Esophagus muscularis mucosa (tissue), 4 donors: Measurements from ENCODE around the gene SHISA3. TPM values are rescaled to one million over a fixed set of nuclear protein-coding genes. Genes with fewer than 3 reads are reported as not detected.

Experiments
- DNase-seq: peaks from one replicate; pipeline ENCODE4 v3.0.0-alpha.2; 2017; ENCODE audit errors: extremely low spot score
- H3K27ac ChIP-seq, 4 donors: fragments of 200-600 bp; sonication (generic); replicated peaks in 1 of 4; 1 replicate in 3 of 4; 2 replicates in 1 of 4; pipeline ENCODE4 v1.5.1; 2016 to 2019; ENCODE audit warnings: mild to moderate bottlenecking in 1 of 4
- H3K27me3 ChIP-seq, 4 donors: fragments of 200-600 bp; sonication (generic); one replicate each; pipeline versions ENCODE4 v1.5.1 to v1.6.0; 2016 to 2019
- H3K36me3 ChIP-seq, 4 donors: fragments of 200-600 bp; sonication (generic); one replicate each; pipeline ENCODE4 v1.5.1; 2016 to 2019
- H3K4me1 ChIP-seq, 4 donors: fragments of 200-600 bp; sonication (generic); one replicate each; pipeline ENCODE4 v1.5.1; 2016 to 2019
- H3K4me3 ChIP-seq, 4 donors: fragments of 200-600 bp; sonication (generic); 1 replicate in 2 of 4; 2 replicates in 2 of 4; pipeline ENCODE4 v1.5.1; 2016 to 2019; ENCODE audit warnings: mild to moderate bottlenecking in 4 of 4, moderate library complexity in 1 of 4
- H3K9me3 ChIP-seq, 4 donors: fragments of 200-600 bp; sonication (generic); 1 replicate in 3 of 4; 2 replicates in 1 of 4; pipeline ENCODE4 v1.5.1; 2016 to 2019
- CTCF ChIP-seq, 3 experiments: fragments of 200-600 bp in 2 of 3; fragments of 450-650 bp in 1 of 3; sonication (generic) in 2 of 3; IDR thresholded peaks; one replicate each; pipeline ENCODE4 v1.5.1; 2017 to 2019; ENCODE audit warnings: antibody characterized with exemption in 3 of 3, mild to moderate bottlenecking in 2 of 3, moderate library complexity in 1 of 3
- EP300 ChIP-seq: sonication (generic); formaldehyde crosslinking; IDR thresholded peaks from one replicate; pipeline ENCODE4 v1.6.1; 2017; ENCODE audit warnings: antibody characterized with exemption
- POLR2A ChIP-seq: fragments of 450-650 bp; IDR thresholded peaks from one replicate; pipeline ENCODE4 v1.6.1; 2017; ENCODE audit warnings: antibody characterized with exemption, moderate library complexity, mild to moderate bottlenecking, low read depth
- POLR2AphosphoS5 ChIP-seq, 2 donors: sonication (generic); formaldehyde crosslinking; IDR thresholded peaks; one replicate each; pipeline ENCODE4 v1.6.1; 2017; ENCODE audit warnings: antibody characterized with exemption in 2 of 2
- WGBS: methylation state at CpG from one replicate; pipeline ENCODE4 v1.1.5; 2018; 5-methylcytosine and 5-hydroxymethylcytosine counted together
- intact Hi-C: fragments of 100-400 bp; cut with DNase I; formaldehyde crosslinking; loops from one replicate; pipeline ENCODE4 v1.15.1; 2023
- total RNA-seq, 4 donors: library from RNA; depleted of rRNA; stranded (reverse); fragments of >200 nt; gene quantifications; one replicate each; pipeline versions ENCODE4 v1.1.0 to v1.2.1, GENCODE V29; 2016

The SHISA3 gene
- total RNA-seq, 4 donors from 2014 or later: 9.1 to 38.6 (median 19.8) TPM

- no peaks in the 10 kb centered on the region for H3K9me3 ChIP-seq
- WGBS: 89% methylated on average over 2 of the region's 2 CpGs
Observed at GRCh38 chr4:42442601-42443000, 45.3 kb downstream of the SHISA3 start.

GRCh38 chr4:42445038-42445437 is 47.8 kb downstream of the SHISA3 start:
- Histone ChIP-seq H3K9me3 (no peaks in the 10 kb centered on the region), H3K4me1 (no peaks in the 10 kb centered on the region), H3K27ac (no peak overlapping the region), H3K4me3 (no peak overlapping the region), H3K27me3 (no peaks in the 10 kb centered on the region), H3K36me3 (peaks cover 0 to 17% (median 8%) of the 10 kb centered on the region in 4 donors)
- 94% methylated on average over 5 of the region's 5 CpGs for WGBS
- intact Hi-C loops: no loop called here
- DNase-seq: no peak
- TF ChIP-seq EP300 (no peak), POLR2A (no peak), POLR2AphosphoS5 (IDR thresholded peaks at IDR 0.05) (no peak), CTCF (IDR thresholded peaks at IDR 0.05) (no peak)

More at GRCh38 chr4:42442601-42443000, 45.3 kb downstream of the SHISA3 start:
- Histone ChIP-seq H3K27ac (no peak overlapping the region), H3K4me1 (no peaks in the 10 kb centered on the region), H3K4me3 (no peak overlapping the region), H3K36me3 (peaks cover 0 to 16% (median 7%) of the 10 kb centered on the region in 4 donors), H3K27me3 (no peaks in the 10 kb centered on the region)
- intact Hi-C loops: no loop called here
- TF ChIP-seq CTCF (IDR thresholded peaks at IDR 0.05) (no peak), POLR2A (no peak), EP300 (no peak), POLR2AphosphoS5 (IDR thresholded peaks at IDR 0.05) (no peak)
- no peak for DNase-seq

- intact Hi-C loops: no loop called here
- no peak for DNase-seq
- Histone ChIP-seq H3K27ac (no peak overlapping the region), H3K4me1 (no peaks in the 10 kb centered on the region), H3K36me3 (peaks cover 0 to 28% (median 12%) of the 10 kb centered on the region in 4 donors), H3K9me3 (no peaks in the 10 kb centered on the region), H3K27me3 (no peaks in the 10 kb centered on the region), H3K4me3 (no peak overlapping the region)
- WGBS: 70% methylated on average over 5 of the region's 5 CpGs
- no peak for TF ChIP-seq CTCF (IDR thresholded peaks at IDR 0.05)
- no peak for TF ChIP-seq POLR2A
- TF ChIP-seq POLR2AphosphoS5 (IDR thresholded peaks at IDR 0.05): no peak
- no peak for TF ChIP-seq EP300
Observed at GRCh38 chr4:42446823-42447222, 49.5 kb downstream of the SHISA3 start.

Other genes with a start within 250 kb of the SHISA3 start
- gene BEND4, start 244.8 kb upstream of the SHISA3 start, total RNA-seq: under 1 TPM in 2 of 4 donors, not detected in 2; under 0.01 TPM